Tibial nerve (tissue), 4 donors: ENCODE measurements around the gene IL1RAPL2. TPM values are rescaled to one million over a fixed set of nuclear protein-coding genes. Genes with fewer than 3 reads are reported as not detected.
"Not testable (repeated sequence)": the region's sequence is repeated elsewhere in the genome, so short reads cannot be mapped to it uniquely, and the experiment has no call there.

Experiments used
- DNase-seq, 2 donors: peaks; one replicate each; pipeline ENCODE4 v3.0.0-alpha.2; 2019; ENCODE audit warnings: low spot score in 2 of 2
- H3K27ac ChIP-seq, 4 donors: fragments of 200-600 bp; sonication (generic) in 3 of 4; one replicate each; pipeline ENCODE4 v1.5.1; 2017 to 2019; ENCODE audit warnings: mild to moderate bottlenecking in 1 of 4
- H3K27me3 ChIP-seq, 2 donors: fragments of 200-600 bp; sonication (generic) in 1 of 2; one replicate each; pipeline versions ENCODE4 v1.5.1 to v1.6.0; 2017 to 2019
- H3K36me3 ChIP-seq, 3 donors: fragments of 200-600 bp; sonication (generic); one replicate each; pipeline ENCODE4 v1.5.1; 2018 to 2019
- H3K4me1 ChIP-seq, 4 donors: fragments of 200-600 bp; sonication (generic) in 3 of 4; one replicate each; pipeline ENCODE4 v1.5.1; 2017 to 2019
- H3K4me3 ChIP-seq, 4 donors: fragments of 200-600 bp; sonication (generic) in 3 of 4; one replicate each; pipeline ENCODE4 v1.5.1; 2017 to 2019; ENCODE audit warnings: mild to moderate bottlenecking in 1 of 4, moderate library complexity in 1 of 4
- H3K9me3 ChIP-seq, 4 donors: fragments of 200-600 bp; sonication (generic) in 3 of 4; one replicate each; pipeline ENCODE4 v1.5.1; 2017 to 2019
- CTCF ChIP-seq, 5 experiments: fragments of 200-600 bp in 3 of 5; fragments of 450-650 bp in 2 of 5; sonication (generic) in 3 of 5; IDR thresholded peaks; one replicate each; pipeline ENCODE4 v1.5.1; 2016 to 2019; ENCODE audit warnings: antibody characterized with exemption in 5 of 5, mild to moderate bottlenecking in 3 of 5, moderate library complexity in 2 of 5
- EP300 ChIP-seq, 2 donors: sonication (generic); formaldehyde crosslinking; IDR thresholded peaks; one replicate each; pipeline ENCODE4 v1.6.1; 2017; ENCODE audit warnings: antibody characterized with exemption in 2 of 2, mild to moderate bottlenecking in 1 of 2
- POLR2A ChIP-seq, 2 donors: fragments of 450-650 bp; IDR thresholded peaks; one replicate each; pipeline ENCODE4 v1.6.1; 2017; ENCODE audit warnings: antibody characterized with exemption in 2 of 2, mild to moderate bottlenecking in 2 of 2, moderate library complexity in 2 of 2
- WGBS, 2 donors: methylation state at CpG; one replicate each; pipeline ENCODE4 v1.1.5; 2018; 5-methylcytosine and 5-hydroxymethylcytosine counted together
- total RNA-seq, 4 donors: library from RNA; depleted of rRNA; stranded (reverse); fragments of >200 nt; gene quantifications; one replicate each; pipeline ENCODE4 v1.1.0, GENCODE V29; 2016

The IL1RAPL2 gene
- total RNA-seq, 4 donors from 2014 or later = not detected

GRCh38 chrX:105773801-105774200 lies 1207.8 kb downstream of the IL1RAPL2 start:
- Histone ChIP-seq H3K9me3 (no peaks in the 10 kb centered on the region), H3K36me3 (no peaks in the 10 kb centered on the region), H3K4me3 (no peak overlapping the region), H3K27me3 (peaks cover 0 to 22% of the 10 kb centered on the region in 2 donors), H3K4me1 (no peaks in the 10 kb centered on the region), H3K27ac (no peak overlapping the region)
- no peak for DNase-seq
- no peak for TF ChIP-seq CTCF (IDR thresholded peaks at IDR 0.05)
- TF ChIP-seq EP300 (IDR thresholded peaks at IDR 0.05) = no peak
- no peak for TF ChIP-seq POLR2A (IDR thresholded peaks at IDR 0.05)

GRCh38 chrX:105775679-105776078 lies 1209.7 kb downstream of the IL1RAPL2 start:
- Histone ChIP-seq H3K27me3 (peaks cover 0 to 22% of the 10 kb centered on the region in 2 donors), H3K27ac (no peak overlapping the region), H3K4me3 (no peak overlapping the region), H3K4me1 (no peaks in the 10 kb centered on the region), H3K36me3 (no peaks in the 10 kb centered on the region), H3K9me3 (no peaks in the 10 kb centered on the region)
- TF ChIP-seq EP300 (IDR thresholded peaks at IDR 0.05) (no peak), POLR2A (IDR thresholded peaks at IDR 0.05) (no peak), CTCF (IDR thresholded peaks at IDR 0.05) (no peak)
- no peak for DNase-seq
- 46 to 49% methylated on average over 3 of the region's 3 CpGs for WGBS, 2 donors

- H3K4me1 ChIP-seq = no peaks in the 10 kb centered on the region
- H3K36me3 ChIP-seq = no peaks in the 10 kb centered on the region
- no peak for DNase-seq
- no peaks in the 10 kb centered on the region for H3K9me3 ChIP-seq
- H3K4me3 ChIP-seq = no peak overlapping the region
- 52 to 75% methylated on average over 1 of the region's 1 CpG for WGBS, 2 donors
- no peak for TF ChIP-seq CTCF (IDR thresholded peaks at IDR 0.05)
- TF ChIP-seq POLR2A (IDR thresholded peaks at IDR 0.05) = no peak
- TF ChIP-seq EP300 (IDR thresholded peaks at IDR 0.05) = no peak
- H3K27ac ChIP-seq = no peak overlapping the region
- H3K27me3 ChIP-seq = peaks cover 0 to 4% of the 10 kb centered on the region in 2 donors
Observed at GRCh38 chrX:105781804-105782203, 1215.8 kb downstream of the IL1RAPL2 start.

- H3K27ac ChIP-seq, H3K27me3 ChIP-seq, H3K36me3 ChIP-seq, H3K9me3 ChIP-seq, H3K4me3 ChIP-seq, H3K4me1 ChIP-seq, DNase-seq: not testable (repeated sequence)
- 83 to 99% methylated on average over 12 to 26 of the region's 26 CpGs for WGBS, 2 donors
Observed at GRCh38 chrX:105796877-105797276, 1230.9 kb downstream of the IL1RAPL2 start.

GRCh38 chrX:105803891-105804290 lies 1237.9 kb downstream of the IL1RAPL2 start:
- Histone ChIP-seq H3K4me3 (no peak overlapping the region), H3K36me3 (no peaks in the 10 kb centered on the region), H3K27me3 (no peaks in the 10 kb centered on the region), H3K27ac (no peak overlapping the region), H3K9me3 (no peaks in the 10 kb centered on the region), H3K4me1 (no peaks in the 10 kb centered on the region)
- DNase-seq = no peak
- 71 to 89% methylated on average over 2 of the region's 2 CpGs for WGBS, 2 donors
- TF ChIP-seq EP300 (IDR thresholded peaks at IDR 0.05) (no peak), CTCF (IDR thresholded peaks at IDR 0.05) (no peak), POLR2A (IDR thresholded peaks at IDR 0.05) (no peak)

GRCh38 chrX:105805655-105806054 lies 1239.7 kb downstream of the IL1RAPL2 start:
- H3K36me3 ChIP-seq, H3K27ac ChIP-seq, DNase-seq, H3K9me3 ChIP-seq, H3K4me3 ChIP-seq, H3K4me1 ChIP-seq, H3K27me3 ChIP-seq: not testable (repeated sequence)
